ENCODE measurements around the gene GRID2. TPM values are rescaled to one million over a fixed set of nuclear protein-coding genes. Genes with fewer than 3 reads are reported as not detected.

The GRID2 gene
- polyA plus RNA-seq, 1 of the 3 experiments (the other 2 are of a cell fraction), result not detected

DNA sequence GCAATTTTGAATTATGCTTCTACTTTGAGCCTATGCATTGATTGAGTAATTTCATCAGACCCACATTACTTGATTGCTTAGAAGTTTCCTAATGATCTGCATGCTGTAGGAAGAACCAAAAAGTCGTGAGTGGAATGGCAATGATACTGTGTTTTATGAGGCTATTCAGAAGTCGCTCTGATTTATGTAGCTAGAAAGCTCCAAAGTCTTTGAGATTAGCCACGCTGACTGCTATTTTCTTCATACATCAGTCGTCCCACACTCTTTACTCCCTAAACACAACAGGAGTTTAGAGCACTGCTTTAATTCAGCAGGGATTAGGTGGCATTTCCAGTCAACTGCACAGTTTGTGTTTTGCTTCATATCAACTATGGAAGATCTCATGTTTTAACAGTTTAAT lies 4.1 kb downstream of the GRID2 start (continued):
- no peak for TF ChIP-seq CTCF (IDR thresholded peaks at IDR 0.05)

GRCh38 chr4:92317047-92317446 lies 13.3 kb downstream of the GRID2 start:
- no peaks in the 10 kb centered on the region for H3K4me1 ChIP-seq (ENCODE audit: control insufficient read depth in 1 of 2, insufficient read depth in 2 of 2, low read depth in 1 of 2, low read length in 1 of 2)
- no peaks in the 10 kb centered on the region for H3K9me2 ChIP-seq
- H3K4me2 ChIP-seq, result no peak overlapping the region
- H3K79me2 ChIP-seq (ENCODE audit: insufficient read depth), result no peaks in the 10 kb centered on the region
- H3K9me3 ChIP-seq, result no peaks in the 10 kb centered on the region
- DNase-seq, result no peak
- TF ChIP-seq, protein P1, sequence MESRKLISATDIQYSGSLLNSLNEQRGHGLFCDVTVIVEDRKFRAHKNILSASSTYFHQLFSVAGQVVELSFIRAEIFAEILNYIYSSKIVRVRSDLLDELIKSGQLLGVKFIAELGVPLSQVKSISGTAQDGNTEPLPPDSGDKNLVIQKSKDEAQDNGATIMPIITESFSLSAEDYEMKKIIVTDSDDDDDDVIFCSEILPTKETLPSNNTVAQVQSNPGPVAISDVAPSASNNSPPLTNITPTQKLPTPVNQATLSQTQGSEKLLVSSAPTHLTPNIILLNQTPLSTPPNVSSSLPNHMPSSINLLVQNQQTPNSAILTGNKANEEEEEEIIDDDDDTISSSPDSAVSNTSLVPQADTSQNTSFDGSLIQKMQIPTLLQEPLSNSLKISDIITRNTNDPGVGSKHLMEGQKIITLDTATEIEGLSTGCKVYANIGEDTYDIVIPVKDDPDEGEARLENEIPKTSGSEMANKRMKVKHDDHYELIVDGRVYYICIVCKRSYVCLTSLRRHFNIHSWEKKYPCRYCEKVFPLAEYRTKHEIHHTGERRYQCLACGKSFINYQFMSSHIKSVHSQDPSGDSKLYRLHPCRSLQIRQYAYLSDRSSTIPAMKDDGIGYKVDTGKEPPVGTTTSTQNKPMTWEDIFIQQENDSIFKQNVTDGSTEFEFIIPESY (IDR thresholded peaks at IDR 0.05; ENCODE audit: borderline replicate concordance, low read depth), result no peak
- TF ChIP-seq TCF12 (IDR thresholded peaks at IDR 0.05) (no peak), RXRA (IDR thresholded peaks at IDR 0.05; ENCODE audit: borderline replicate concordance, low read depth) (no peak), JUND (IDR thresholded peaks at IDR 0.05) (no peak), GABPA (IDR thresholded peaks at IDR 0.05; ENCODE audit: low read depth) (no peak)
- TF ChIP-seq, protein P2, sequence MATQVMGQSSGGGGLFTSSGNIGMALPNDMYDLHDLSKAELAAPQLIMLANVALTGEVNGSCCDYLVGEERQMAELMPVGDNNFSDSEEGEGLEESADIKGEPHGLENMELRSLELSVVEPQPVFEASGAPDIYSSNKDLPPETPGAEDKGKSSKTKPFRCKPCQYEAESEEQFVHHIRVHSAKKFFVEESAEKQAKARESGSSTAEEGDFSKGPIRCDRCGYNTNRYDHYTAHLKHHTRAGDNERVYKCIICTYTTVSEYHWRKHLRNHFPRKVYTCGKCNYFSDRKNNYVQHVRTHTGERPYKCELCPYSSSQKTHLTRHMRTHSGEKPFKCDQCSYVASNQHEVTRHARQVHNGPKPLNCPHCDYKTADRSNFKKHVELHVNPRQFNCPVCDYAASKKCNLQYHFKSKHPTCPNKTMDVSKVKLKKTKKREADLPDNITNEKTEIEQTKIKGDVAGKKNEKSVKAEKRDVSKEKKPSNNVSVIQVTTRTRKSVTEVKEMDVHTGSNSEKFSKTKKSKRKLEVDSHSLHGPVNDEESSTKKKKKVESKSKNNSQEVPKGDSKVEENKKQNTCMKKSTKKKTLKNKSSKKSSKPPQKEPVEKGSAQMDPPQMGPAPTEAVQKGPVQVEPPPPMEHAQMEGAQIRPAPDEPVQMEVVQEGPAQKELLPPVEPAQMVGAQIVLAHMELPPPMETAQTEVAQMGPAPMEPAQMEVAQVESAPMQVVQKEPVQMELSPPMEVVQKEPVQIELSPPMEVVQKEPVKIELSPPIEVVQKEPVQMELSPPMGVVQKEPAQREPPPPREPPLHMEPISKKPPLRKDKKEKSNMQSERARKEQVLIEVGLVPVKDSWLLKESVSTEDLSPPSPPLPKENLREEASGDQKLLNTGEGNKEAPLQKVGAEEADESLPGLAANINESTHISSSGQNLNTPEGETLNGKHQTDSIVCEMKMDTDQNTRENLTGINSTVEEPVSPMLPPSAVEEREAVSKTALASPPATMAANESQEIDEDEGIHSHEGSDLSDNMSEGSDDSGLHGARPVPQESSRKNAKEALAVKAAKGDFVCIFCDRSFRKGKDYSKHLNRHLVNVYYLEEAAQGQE (IDR thresholded peaks at IDR 0.05; ENCODE audit: low read depth, low read length), result no peak
- no peak overlapping the region for H3K9ac ChIP-seq
- CTCF ChIA-PET, result interaction anchor here (0.9 kb wide), 1 partner anchor 12 kb away, joined by 8 read pairs; no protein-coding TSS in a partner anchor
- H3K27me3 ChIP-seq (ENCODE audit: insufficient read depth), result no peaks in the 10 kb centered on the region
- no peak overlapping the region for H2AFZ ChIP-seq (ENCODE audit: low read depth)
- no peaks in the 10 kb centered on the region for H3F3A ChIP-seq (replicated peaks; ENCODE audit: insufficient read depth)
- H3K27ac ChIP-seq (ENCODE audit: low read depth in 2 of 2, low read length in 1 of 2), result no peak overlapping the region
- no peak overlapping the region for H3K4me3 ChIP-seq (ENCODE audit: low read depth in 2 of 2, low read length in 1 of 2)
- POLR2A ChIA-PET, result no interaction called here
- H3K36me3 ChIP-seq (replicated peaks in 1 of 2; ENCODE audit: control insufficient read depth in 1 of 2, insufficient read depth in 2 of 2, low read length in 1 of 2), result no peaks in the 10 kb centered on the region
- WGBS (ENCODE audit: low lambda C conversion rate), result 86% methylated on average over 1 of the region's 1 CpG
- no peaks in the 10 kb centered on the region for H4K20me1 ChIP-seq (ENCODE audit: insufficient read depth)

DNA sequence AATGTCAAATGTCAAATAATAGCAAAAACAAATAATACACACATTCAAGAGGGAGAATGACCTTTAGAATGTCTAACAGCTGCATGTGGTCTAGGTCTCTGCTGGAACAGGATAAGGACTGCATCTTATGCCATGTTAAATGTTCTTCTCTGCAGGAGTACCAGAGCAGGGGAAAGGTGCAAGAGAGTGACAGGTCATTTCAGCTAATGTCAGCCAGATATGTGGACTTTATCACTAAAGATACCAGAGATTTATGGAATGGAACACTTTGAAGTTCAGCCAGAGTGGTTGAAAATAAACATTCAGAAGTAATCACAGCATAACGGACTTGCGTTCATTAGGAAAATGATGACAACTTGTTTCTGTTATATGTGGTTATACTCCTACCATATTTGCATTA lies 24.3 kb downstream of the GRID2 start:
- H3K27ac ChIP-seq (ENCODE audit: low read depth in 2 of 2, low read length in 1 of 2), result no peak overlapping the region
- no peaks in the 10 kb centered on the region for H3K79me2 ChIP-seq (ENCODE audit: insufficient read depth)
- no peaks in the 10 kb centered on the region for H3F3A ChIP-seq (replicated peaks; ENCODE audit: insufficient read depth)
- H3K4me2 ChIP-seq, result no peak overlapping the region
- WGBS (ENCODE audit: low lambda C conversion rate), result 60% methylated on average over 2 of the region's 2 CpGs
- ChIA-PET POLR2A (no interaction called here), CTCF (interaction anchor here (1.9 kb wide), 1 partner anchor 12 kb away, joined by 8 read pairs; no protein-coding TSS in a partner anchor)
- no peaks in the 10 kb centered on the region for H4K20me1 ChIP-seq (ENCODE audit: insufficient read depth)
- no peak overlapping the region for H3K4me3 ChIP-seq (ENCODE audit: low read depth in 2 of 2, low read length in 1 of 2)
- H3K9ac ChIP-seq, result no peak overlapping the region
- DNase-seq, result no peak
- no peaks in the 10 kb centered on the region for H3K36me3 ChIP-seq (replicated peaks in 1 of 2; ENCODE audit: control insufficient read depth in 1 of 2, insufficient read depth in 2 of 2, low read length in 1 of 2)
- H3K27me3 ChIP-seq (ENCODE audit: insufficient read depth), result no peaks in the 10 kb centered on the region
- H3K9me3 ChIP-seq, result no peaks in the 10 kb centered on the region
- H3K9me2 ChIP-seq, result no peaks in the 10 kb centered on the region
- H2AFZ ChIP-seq (ENCODE audit: low read depth), result no peak overlapping the region
- no peaks in the 10 kb centered on the region; a peak in 1 of 4 replicates for H3K4me1 ChIP-seq (ENCODE audit: control insufficient read depth in 1 of 2, insufficient read depth in 2 of 2, low read depth in 1 of 2, low read length in 1 of 2)
- TF ChIP-seq JUND (IDR thresholded peaks at IDR 0.05) (no peak), MXI1 (IDR thresholded peaks at IDR 0.05; ENCODE audit: low read depth, low read length) (no peak), EP300 (IDR thresholded peaks at IDR 0.05; ENCODE audit: borderline replicate concordance in 1 of 2, low read depth in 1 of 2, low read length in 1 of 2) (no peak), RFX5 (IDR thresholded peaks at IDR 0.05; ENCODE audit: low read length) (no peak), GABPA (IDR thresholded peaks at IDR 0.05; ENCODE audit: low read depth) (no peak), NFIC (IDR thresholded peaks at IDR 0.05; ENCODE audit: borderline replicate concordance) (no peak)
- TF ChIP-seq, protein P1 (IDR thresholded peaks at IDR 0.05; ENCODE audit: borderline replicate concordance, low read depth), result no peak
- TF ChIP-seq, protein P2 (IDR thresholded peaks at IDR 0.05; ENCODE audit: low read depth, low read length), result no peak

Data from SK-N-SH (cell line).